H1 (cell line): Measurements from ENCODE around the gene ARFGEF3. TPM values are rescaled to one million over a fixed set of nuclear protein-coding genes. Genes with fewer than 3 reads are reported as not detected.

Experiments used
- CTCF ChIA-PET: fragments of 300-600 bp; sonication (Branson Sonifier 250); formaldehyde crosslinking; loops from one replicate; lab custom pipeline; 2021; ENCODE audit not compliant: partially characterized antibody; lab: Charles Lee
- POLR2A ChIA-PET: fragments of 300-600 bp; sonication (Branson Sonifier 250); formaldehyde crosslinking; loops from one replicate; lab custom pipeline; 2021; ENCODE audit warnings: inconsistent platforms; ENCODE audit not compliant: partially characterized antibody; lab: Charles Lee
- DNase-seq, 2 experiments: peaks; one replicate each; pipeline versions ENCODE4 v3.0.0 to v3.0.0-alpha.2; 2010 to 2022; ENCODE audit warnings: low spot score in 2 of 2, low read depth in 1 of 2, mixed read lengths in 1 of 2
- FAIRE-seq: peaks from 2 replicates; lab custom pipeline; 2011; peaks lifted over from hg19 to GRCh38; lab: Jason Lieb, UNC
- H2AFZ ChIP-seq: 2 replicates; pipeline ENCODE4 v1.8.1; 2012; ENCODE audit warnings: low read length, inconsistent platforms
- H2AK5ac ChIP-seq: 2 replicates; pipeline ENCODE4 v1.6.1; 2013; ENCODE audit warnings: low read depth, low read length
- H2BK120ac ChIP-seq: replicated peaks from 2 replicates; pipeline ENCODE3; 2013; ENCODE audit warnings: low read depth, low read length, inconsistent platforms
- H2BK12ac ChIP-seq: 2 replicates; pipeline ENCODE4 v1.6.1; 2013; ENCODE audit warnings: low read depth, low read length
- H2BK15ac ChIP-seq: 2 replicates; pipeline ENCODE4 v1.6.1; 2013; ENCODE audit warnings: low read length
- H2BK20ac ChIP-seq: 2 replicates; pipeline ENCODE4 v1.6.1; 2013; ENCODE audit warnings: low read length
- H2BK5ac ChIP-seq: 2 replicates; pipeline ENCODE4 v1.6.1; 2013; ENCODE audit warnings: low read depth, low read length
- H3K14ac ChIP-seq: 2 replicates; pipeline ENCODE4 v1.6.1; 2013; ENCODE audit warnings: inconsistent platforms; ENCODE audit not compliant: insufficient read length
- H3K18ac ChIP-seq: 2 replicates; pipeline ENCODE4 v1.6.1; 2013; ENCODE audit warnings: low read length; ENCODE audit errors: extremely low read depth
- H3K23ac ChIP-seq: 2 replicates; pipeline ENCODE4 v1.6.1; 2013; ENCODE audit warnings: inconsistent platforms; ENCODE audit not compliant: insufficient read length
- H3K23me2 ChIP-seq: 2 replicates; pipeline ENCODE4 v1.6.1; 2013; ENCODE audit warnings: low read depth, low read length
- H3K27ac ChIP-seq: 2 replicates; pipeline ENCODE4 v1.6.1; 2011; ENCODE audit warnings: low read depth, low read length, inconsistent platforms
- H3K27me3 ChIP-seq, 4 experiments: replicated peaks in 1 of 4; 1 replicate in 1 of 4; 2 replicates in 3 of 4; pipeline versions ENCODE4 v1.6.1 to v1.8.1; 2011 to 2013; ENCODE audit warnings: low read length in 3 of 4, mild to moderate bottlenecking in 3 of 4, inconsistent platforms in 2 of 4, mixed read lengths in 2 of 4, moderate library complexity in 1 of 4; ENCODE audit not compliant: control insufficient read depth in 3 of 4, insufficient read depth in 3 of 4; ENCODE audit errors: extremely low read depth in 1 of 4
- H3K36me3 ChIP-seq, 4 experiments: 2 replicates each; pipeline versions ENCODE4 v1.6.1 to v1.8.1; 2011 to 2013; ENCODE audit warnings: mild to moderate bottlenecking in 4 of 4, low read length in 3 of 4, moderate library complexity in 2 of 4, control low read depth in 1 of 4, inconsistent platforms in 1 of 4; ENCODE audit not compliant: insufficient read depth in 4 of 4, control insufficient read depth in 2 of 4
- H3K4ac ChIP-seq: replicated peaks from 2 replicates; pipeline ENCODE3; 2013; ENCODE audit warnings: low read length, low read depth, mixed read lengths, inconsistent platforms; ENCODE audit not compliant: insufficient read length
- H3K4me1 ChIP-seq, 4 experiments: replicated peaks in 1 of 4; 1 replicate in 1 of 4; 2 replicates in 3 of 4; pipeline versions ENCODE4 v1.6.1 to v1.8.1; 2011 to 2013; ENCODE audit warnings: low read length in 3 of 4, inconsistent platforms in 2 of 4, mixed read lengths in 1 of 4; ENCODE audit not compliant: insufficient read depth in 4 of 4, control insufficient read depth in 3 of 4
- H3K4me2 ChIP-seq, 2 experiments: 2 replicates each; pipeline versions ENCODE4 v1.6.1 to v1.8.1; 2011 to 2013; ENCODE audit warnings: low read depth in 2 of 2, low read length in 2 of 2, control low read depth in 1 of 2, inconsistent platforms in 1 of 2, mild to moderate bottlenecking in 1 of 2; ENCODE audit not compliant: insufficient read depth in 1 of 2
- H3K4me3 ChIP-seq, 4 experiments: fragments of 200-600, 300-600 bp in 1 of 4; sonication (generic), shearing (Covaris generic), sonication (Bioruptor Twin) in 1 of 4; 2 replicates each; pipeline versions ENCODE4 v1.5.1 to v1.8.1; 2011 to 2016; ENCODE audit warnings: low read length in 4 of 4, low read depth in 3 of 4, control low read depth in 2 of 4, inconsistent platforms in 2 of 4, mild to moderate bottlenecking in 2 of 4, mixed read lengths in 1 of 4, moderate library complexity in 1 of 4; ENCODE audit not compliant: insufficient read depth in 2 of 4; ENCODE audit errors: extremely low read depth in 1 of 4
- H3K56ac ChIP-seq: replicated peaks from 2 replicates; pipeline ENCODE3; 2013; ENCODE audit warnings: low read depth, mild to moderate bottlenecking, mixed read lengths, low read length, inconsistent platforms; ENCODE audit not compliant: insufficient read length
- H3K79me1 ChIP-seq: 2 replicates; pipeline ENCODE4 v1.6.1; 2013; ENCODE audit warnings: low read depth, low read length, control low read depth
- H3K79me2 ChIP-seq, 2 experiments: 2 replicates each; pipeline versions ENCODE4 v1.6.1 to v1.8.1; 2012 to 2013; ENCODE audit warnings: low read length in 2 of 2, mild to moderate bottlenecking in 2 of 2, inconsistent platforms in 1 of 2; ENCODE audit not compliant: insufficient read depth in 2 of 2, control insufficient read depth in 1 of 2
- H3K9ac ChIP-seq, 4 experiments: replicated peaks in 1 of 4; 1 replicate in 1 of 4; 2 replicates in 3 of 4; pipeline versions ENCODE4 v1.6.1 to v1.8.1; 2011 to 2013; ENCODE audit warnings: low read depth in 3 of 4, low read length in 3 of 4, control low read depth in 2 of 4, mild to moderate bottlenecking in 2 of 4, moderate library complexity in 2 of 4, inconsistent platforms in 1 of 4; ENCODE audit errors: extremely low read depth in 1 of 4
- H3K9me3 ChIP-seq, 2 experiments: 2 replicates each; pipeline versions ENCODE4 v1.6.1 to v1.8.1; 2012 to 2013; ENCODE audit warnings: mild to moderate bottlenecking in 2 of 2, moderate library complexity in 2 of 2, control low read depth in 1 of 2, inconsistent platforms in 1 of 2, low read depth in 1 of 2, low read length in 1 of 2, mixed read lengths in 1 of 2; ENCODE audit not compliant: insufficient read depth in 2 of 2
- H4K20me1 ChIP-seq, 2 experiments: replicated peaks in 1 of 2; 2 replicates each; pipeline versions ENCODE3 to v1.8.1; 2011 to 2013; ENCODE audit warnings: inconsistent platforms in 2 of 2, low read length in 2 of 2, mild to moderate bottlenecking in 1 of 2; ENCODE audit not compliant: insufficient read depth in 2 of 2, control insufficient read depth in 1 of 2
- H4K5ac ChIP-seq: 2 replicates; pipeline ENCODE4 v1.6.1; 2013; ENCODE audit warnings: low read length, low read depth, mixed read lengths, inconsistent platforms; ENCODE audit not compliant: insufficient read length
- H4K8ac ChIP-seq: 2 replicates; pipeline ENCODE4 v1.8.0; 2013; ENCODE audit warnings: mild to moderate bottlenecking, moderate library complexity, low read length, inconsistent platforms; ENCODE audit not compliant: insufficient read depth; ENCODE audit errors: extremely low read depth
- H4K91ac ChIP-seq: replicated peaks from 2 replicates; pipeline ENCODE3; 2013; ENCODE audit warnings: low read length, mixed read lengths, inconsistent platforms; ENCODE audit not compliant: insufficient read length
- ATF3 ChIP-seq: IDR thresholded peaks from 2 replicates; pipeline ENCODE4 v1.6.1; 2011; ENCODE audit warnings: low read depth, mild to moderate bottlenecking, low read length; ENCODE audit not compliant: insufficient read depth
- CBX8 ChIP-seq: fragments of 300-800, 300-1000 bp; sonication (generic); IDR thresholded peaks from 2 replicates; pipeline ENCODE4 v1.7.1; 2016; ENCODE audit warnings: low read depth, low read length, borderline replicate concordance
- E2F6 ChIP-seq: IDR thresholded peaks from 2 replicates; pipeline ENCODE4 v1.6.1; 2012; ENCODE audit warnings: inconsistent platforms
- HDAC6 ChIP-seq: IDR thresholded peaks from one replicate; pipeline ENCODE4 v1.7.1; 2012; ENCODE audit warnings: low read depth, mild to moderate bottlenecking, inconsistent platforms, low read length, moderate library complexity
- JUN ChIP-seq: IDR thresholded peaks from 2 replicates; pipeline ENCODE4 v1.6.1; 2011; ENCODE audit warnings: low read depth, mild to moderate bottlenecking, improper control_type of control experiment, low read length
- KDM1A ChIP-seq: fragments of 200-600, 300-600 bp; sonication (generic); IDR thresholded peaks from 2 replicates; pipeline ENCODE4 v1.7.1; 2016; ENCODE audit warnings: mild to moderate bottlenecking, low read length, borderline replicate concordance
- MAFK ChIP-seq: IDR thresholded peaks from 2 replicates; pipeline ENCODE4 v1.6.1; 2012; ENCODE audit warnings: low read depth, mild to moderate bottlenecking, improper control_type of control experiment, low read length
- MAX ChIP-seq: IDR thresholded peaks from 2 replicates; pipeline ENCODE4 v1.6.1; 2012; ENCODE audit warnings: inconsistent platforms
- NRF1 ChIP-seq: IDR thresholded peaks from 2 replicates; pipeline ENCODE4 v1.6.1; 2011; ENCODE audit warnings: mild to moderate bottlenecking, low read depth, low read length, improper control_type of control experiment
- POLR2AphosphoS5 ChIP-seq: IDR thresholded peaks from 2 replicates; pipeline ENCODE4 v1.6.1; 2011; ENCODE audit warnings: low read depth, low read length
- RAD21 ChIP-seq, 2 experiments: IDR thresholded peaks in 1 of 2; conservative IDR thresholded peaks in 1 of 2; 2 replicates each; pipeline ENCODE4 v1.6.1; 2011; ENCODE audit warnings: low read depth in 2 of 2, low read length in 2 of 2, improper control_type of control experiment in 1 of 2, inconsistent platforms in 1 of 2, mild to moderate bottlenecking in 1 of 2, moderate library complexity in 1 of 2
- SIX5 ChIP-seq: IDR thresholded peaks from 2 replicates; pipeline ENCODE4 v1.6.1; 2011; ENCODE audit warnings: mild to moderate bottlenecking, low read depth, low read length
- ZNF274 ChIP-seq: IDR thresholded peaks from 2 replicates; pipeline ENCODE4 v1.7.0; 2012; ENCODE audit warnings: low read length, borderline replicate concordance; ENCODE audit errors: extremely low read depth
- WGBS, 2 experiments: shearing (Covaris generic) in 1 of 2; methylation state at CpG; one replicate each; pipeline versions ENCODE4 v1.1.6 to v1.1.7; 2013 to 2015; ENCODE audit warnings: low lambda C conversion rate in 2 of 2, mixed read lengths in 2 of 2, inconsistent platforms in 1 of 2, low coverage in 1 of 2, missing lambda C conversion rate in 1 of 2; ENCODE audit not compliant: insufficient replicate concordance in 2 of 2, insufficient coverage in 1 of 2, insufficient read length in 1 of 2; ENCODE audit errors: extremely low coverage in 1 of 2, missing lambda C conversion rate in 1 of 2; 5-methylcytosine and 5-hydroxymethylcytosine counted together
- polyA plus RNA-seq, 7 experiments: library from polyadenylated mRNA; depleted of rRNA in 3 of 7; stranded (reverse) in 5 of 7; unstranded in 2 of 7; fragments of >200 nt in 5 of 7; fragments of 200-250 nt in 2 of 7; gene quantifications; 1 replicate in 5 of 7; 2 replicates in 1 of 7; 4 replicates in 1 of 7; pipeline versions ENCODE4 v1.2.1 to v1.2.3, GENCODE V29; 2011 to 2013; ENCODE audit warnings: missing spikeins in 2 of 7, mixed read lengths in 2 of 7
- total RNA-seq: library from RNA; stranded (reverse); fragmentation: NEBNext Ultra II Directional; extraction: Animal tissue kit (Norgen Biotek cat#: 25700); gene quantifications from 2 replicates; pipeline ENCODE4 v1.2.1, GENCODE V29; 2021

Gene ARFGEF3
- total and polyA plus RNA-seq, 2 of the 8 experiments (the other 6 are each of a cell fraction or from before 2014, with no cell fraction given), result 5.8 to 23.2 TPM

GRCh38 chr6:138146544-138146943 is 15.2 kb upstream of the ARFGEF3 start:
- H3K9me3 ChIP-seq, result no peaks in the 10 kb centered on the region
- no peak overlapping the region for H3K4ac ChIP-seq
- no peaks in the 10 kb centered on the region for H3K27me3 ChIP-seq
- DNase-seq (no peak), FAIRE-seq (no peak)
- H3K27ac ChIP-seq, result no peak overlapping the region
- H3K14ac ChIP-seq, result no peak overlapping the region
- H2BK5ac ChIP-seq, result no peak overlapping the region
- H2BK15ac ChIP-seq, result no peak overlapping the region
- 96% methylated on average over 5 of the region's 5 CpGs; no CpG with 5 or more reads in 1 of the 2 experiments for WGBS, 2 experiments
- no peak overlapping the region for H2BK12ac ChIP-seq
- H3K4me3 ChIP-seq, result no peak overlapping the region
- no peak overlapping the region for H4K5ac ChIP-seq
- H3K18ac ChIP-seq, result no peak overlapping the region
- H3K4me1 ChIP-seq, result no peaks in the 10 kb centered on the region
- H3K9ac ChIP-seq, result no peak overlapping the region
- no peaks in the 10 kb centered on the region for H3K79me2 ChIP-seq
- POLR2A ChIA-PET, result no interaction called here
- CTCF ChIA-PET, result interaction anchor here (0.7 to 1.9 kb wide), 6 partner anchors 8 to 139 kb away, joined by 3 to 5 read pairs (median 4); no protein-coding TSS in a partner anchor
- no peak overlapping the region for H3K23ac ChIP-seq
- H2AK5ac ChIP-seq, result no peak overlapping the region
- no peak overlapping the region for H4K8ac ChIP-seq
- TF ChIP-seq HDAC6, result no peak
- no peak for TF ChIP-seq JUN
- no peak for TF ChIP-seq ZNF274
- no peak for TF ChIP-seq MAFK
- TF ChIP-seq CBX8, result no peak
- no peak for TF ChIP-seq NRF1
- TF ChIP-seq POLR2AphosphoS5, result no peak
- TF ChIP-seq MAX, result peak; percentile 40
- TF ChIP-seq RAD21 (IDR thresholded peaks at IDR 0.05 in 1 of 2, conservative IDR thresholded peaks at IDR 0.05 in 1 of 2; ENCODE audit: low read depth in 2 of 2, low read length in 2 of 2), result no peak
- TF ChIP-seq ATF3, result no peak
- TF ChIP-seq SIX5, result no peak
- no peak for TF ChIP-seq KDM1A
- peak; percentile 81 for TF ChIP-seq E2F6
- TF ChIP-seq, all 59 proteins: peak for 2
- Histone ChIP-seq H4K91ac (no peak overlapping the region), H2BK120ac (no peak overlapping the region), H3K79me1 (no peaks in the 10 kb centered on the region), H2AFZ (peak overlapping the region; percentile 60), H3K56ac (no peak overlapping the region), H3K4me2 (no peak overlapping the region), H3K23me2 (peaks cover 2% of the 10 kb centered on the region; the same call in 1 of the 2 replicates), H2BK20ac (no peak overlapping the region), H3K36me3 (no peaks in the 10 kb centered on the region), H4K20me1 (no peaks in the 10 kb centered on the region)
